Psoas muscle (tissue), 8 donors: ENCODE measurements around the gene RPL38. TPM values are rescaled to one million over a fixed set of nuclear protein-coding genes. Genes with fewer than 3 reads are reported as not detected.

Experiments
- ATAC-seq, 4 donors: fragments of 200-7000 bp; cut with Tn5 transposase; one replicate each; pipeline ENCODE4 v1.9.1; 2020; ENCODE audit warnings: moderate library complexity in 3 of 4, mild to moderate bottlenecking in 2 of 4
- DNase-seq, 2 donors: peaks; one replicate each; pipeline ENCODE4 v3.0.0-alpha.2; 2020
- H3K27ac ChIP-seq: fragments of 200-600 bp; one replicate; pipeline ENCODE4 v1.8.0; 2022
- H3K27me3 ChIP-seq, 3 donors: fragments of 200-600 bp in 1 of 3; one replicate each; pipeline versions ENCODE4 v1.6.1 to v1.8.0; 2013 to 2022; ENCODE audit warnings: low read length in 2 of 3, mild to moderate bottlenecking in 2 of 3, moderate library complexity in 1 of 3; ENCODE audit not compliant: insufficient read depth in 3 of 3
- H3K36me3 ChIP-seq, 2 donors: fragments of 200-600 bp in 1 of 2; one replicate each; pipeline versions ENCODE4 v1.6.1 to v1.8.0; 2013 to 2022; ENCODE audit warnings: low read depth in 1 of 2, mild to moderate bottlenecking in 1 of 2, moderate library complexity in 1 of 2; ENCODE audit not compliant: insufficient read depth in 1 of 2
- H3K4me1 ChIP-seq: fragments of 200-600 bp; one replicate; pipeline ENCODE4 v1.8.0; 2022
- H3K4me3 ChIP-seq: fragments of 200-600 bp; one replicate; pipeline ENCODE4 v1.8.0; 2022; ENCODE audit warnings: mild to moderate bottlenecking
- H3K9me3 ChIP-seq: fragments of 200-600 bp; one replicate; pipeline ENCODE4 v1.8.0; 2022
- CTCF ChIP-seq: fragments of 200-600 bp; IDR thresholded peaks from one replicate; pipeline ENCODE4 v1.8.0; 2022; ENCODE audit warnings: antibody characterized with exemption
- WGBS, 3 donors: extraction: QIAGEN DNeasy Blood & Tissue Kit; methylation state at CpG; one replicate each; pipeline versions ENCODE4 v1.1.6 to v1.1.7; 2013; 5-methylcytosine and 5-hydroxymethylcytosine counted together
- intact Hi-C, 2 donors: fragments of 100-400 bp; cut with DNase I; formaldehyde crosslinking; loops; one replicate each; pipeline versions ENCODE4 v1.11.0 to v1.14.2; 2022
- polyA plus RNA-seq, 3 donors: library from polyadenylated mRNA; stranded (reverse); fragments of 200-250 nt; gene quantifications; one replicate each; pipeline ENCODE4 v1.2.3, GENCODE V29; 2013
- total RNA-seq, 4 donors: library from RNA; stranded (reverse); fragmentation: NEBNext Ultra II Directional in 2 of 4; extraction: Animal tissue kit (Norgen Biotek cat#: 25700) in 2 of 4; gene quantifications; one replicate each; pipeline versions ENCODE4 v1.2.1 to v1.2.4, GENCODE V29; 2021 to 2023
- donor health status: healthy with polysubstance abuse.
- donor health status: DM: no; HTN: no; CAD: no; lungs with moderate emphysema.
- donor health status: Bipolar disorder and iron deficiency.
- donor health status: healthy.
- donor health status: DM: yes; HTN: yes; CAD: no.
- donor health status: DM: no; HTN: no; CAD: no.
- donor health status: DM: no; HTN: no; CAD: no.
- donor health status: DM: yes; HTN: yes; CAD: no.

The RPL38 gene
- total and polyA plus RNA-seq, 7 donors: 1,032 to 1,956 (median 1,360) TPM

- DNase-seq: peak; percentile 37 to 68
- 4 to 8% (median 6%) methylated on average over 44 to 48 of the region's 48 CpGs for WGBS, 3 donors
- peaks cover 4 to 30% of the 10 kb centered on the region in 2 donors for H3K36me3 ChIP-seq
- peaks cover 52% of the 10 kb centered on the region for H3K4me1 ChIP-seq
- no peaks in the 10 kb centered on the region for H3K27me3 ChIP-seq
- intact Hi-C loops: loop anchor here (2.0 to 10.0 kb wide), 5 partner anchors 84 to 242 kb away; partner anchors contain the start of genes BTBD17 (in 2 of the 2), GPR142 (in 1 of the 2) and GPRC5C (in 1 of the 2)
- TF ChIP-seq CTCF: no peak
- peak overlapping the region; percentile 96 for H3K27ac ChIP-seq
- H3K9me3 ChIP-seq: no peaks in the 10 kb centered on the region
- no peak for ATAC-seq
- H3K4me3 ChIP-seq: peak overlapping the region; percentile 60
These were observed 8.9 kb downstream of the RPL38 start for GRCh38 chr17:74212209-74212912.

- Histone ChIP-seq H3K4me3 (peak within 1 kb of the TSS; percentile 60), H3K4me1 (peaks cover 44% of the 10 kb centered on the region), H3K27me3 (no peaks in the 10 kb centered on the region), H3K36me3 (peaks cover 2 to 25% of the 10 kb centered on the region in 2 donors), H3K27ac (peak within 1 kb of the TSS; percentile 96), H3K9me3 (no peaks in the 10 kb centered on the region)
- intact Hi-C loops: loop anchor here (2.0 to 10.0 kb wide), 5 partner anchors 84 to 242 kb away; partner anchors contain the start of genes BTBD17 (in 2 of the 2), GPR142 (in 1 of the 2) and GPRC5C (in 1 of the 2)
- ATAC-seq: peak; percentile 74 to 78 (median 75)
- TF ChIP-seq CTCF: peak; percentile 33
- WGBS, 3 donors: 0 to 1% (median 0%) methylated on average over 37 to 62 of the region's 62 CpGs
- peak; percentile 92 to 94 for DNase-seq
These were observed 9.7 kb downstream of the RPL38 start, which contains the start of gene TTYH2 for GRCh38 chr17:74212913-74213791. Gene TTYH2, plus strand, starts transcription at chr17:74213571. Its CDS starts 17 bp downstream, at chr17:74213588.

- no peak for TF ChIP-seq CTCF
- peak overlapping the region; percentile 60 for H3K4me3 ChIP-seq
- no peaks in the 10 kb centered on the region for H3K27me3 ChIP-seq
- peak overlapping the region; percentile 96 for H3K27ac ChIP-seq
- peaks cover 0 to 17% of the 10 kb centered on the region in 2 donors for H3K36me3 ChIP-seq
- peak in 1 of 2 donors; percentile 72 for DNase-seq
- H3K4me1 ChIP-seq: peaks cover 38% of the 10 kb centered on the region
- no peaks in the 10 kb centered on the region for H3K9me3 ChIP-seq
- intact Hi-C loops: loop anchor here (2.0 to 10.0 kb wide), 5 partner anchors 83 to 241 kb away; partner anchors contain the start of genes BTBD17 (in 2 of the 2), GPR142 (in 1 of the 2) and GPRC5C (in 1 of the 2)
- peak in 2 of 4 donors; percentile 13 to 16 for ATAC-seq
- WGBS, 3 donors: 2 to 4% (median 3%) methylated on average over 29 to 33 of the region's 33 CpGs
These were observed 10.4 kb downstream of the RPL38 start for GRCh38 chr17:74213861-74214391.
